Renal pelvis (tissue), 4 donors: ENCODE results near the gene VWF. TPM values are rescaled to one million over a fixed set of nuclear protein-coding genes. Genes with fewer than 3 reads are reported as not detected.

ENCODE experiments used
- DNase-seq: peaks from one replicate; pipeline ENCODE4 v3.0.0-alpha.2; 2013
- polyA plus RNA-seq, 3 donors: library from polyadenylated mRNA; unstranded; fragments of 120-200 nt; gene quantifications; one replicate each; pipeline ENCODE4 v1.2.1, GENCODE V29; 2013; ENCODE audit not compliant: insufficient read length in 3 of 3

VWF gene
- polyA plus RNA-seq, 3 donors, result 9.4 to 18.1 (median 10.6) TPM

GRCh38 chr12:6078398-6079096 lies 45.9 kb downstream of the VWF start:
- no peak for DNase-seq

GRCh38 chr12:6077692-6078083 lies 46.8 kb downstream of the VWF start:
- no peak for DNase-seq

- no peak for DNase-seq
Observed at GRCh38 chr12:6076776-6077691, 47.4 kb downstream of the VWF start.

- no peak for DNase-seq
Observed at GRCh38 chr12:6076346-6076745, 48.1 kb downstream of the VWF start.

DNA sequence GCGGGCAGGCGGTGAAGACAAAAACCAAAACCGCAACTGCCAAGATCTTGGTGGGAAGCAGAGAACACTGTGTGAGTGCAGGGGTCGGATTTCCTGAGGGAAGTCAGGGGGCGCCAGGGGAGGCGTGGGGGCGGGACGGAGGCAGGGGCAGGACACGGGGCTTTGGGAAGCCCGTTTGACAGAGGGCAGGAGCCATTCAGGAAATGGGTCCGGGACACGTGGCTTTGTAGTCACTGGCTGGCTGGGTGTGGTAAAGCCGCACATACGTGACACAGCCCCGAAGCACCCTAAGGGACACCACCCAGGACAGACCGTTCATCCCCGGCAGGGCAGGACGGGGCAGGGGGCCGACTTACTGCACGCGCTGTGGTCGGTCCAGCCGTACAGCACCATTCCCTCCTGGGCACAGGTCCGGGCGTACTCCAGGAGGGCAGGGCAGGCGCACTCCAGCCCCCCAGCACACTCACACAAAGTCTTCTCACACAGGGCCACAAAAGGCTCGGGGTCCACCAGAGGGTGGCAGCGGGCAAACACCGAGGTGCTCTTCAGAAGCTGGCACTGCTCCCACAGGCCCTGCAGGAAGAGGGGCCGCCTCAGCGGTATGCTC lies 49.4 kb downstream of the VWF start:
- no peak for DNase-seq

DNA sequence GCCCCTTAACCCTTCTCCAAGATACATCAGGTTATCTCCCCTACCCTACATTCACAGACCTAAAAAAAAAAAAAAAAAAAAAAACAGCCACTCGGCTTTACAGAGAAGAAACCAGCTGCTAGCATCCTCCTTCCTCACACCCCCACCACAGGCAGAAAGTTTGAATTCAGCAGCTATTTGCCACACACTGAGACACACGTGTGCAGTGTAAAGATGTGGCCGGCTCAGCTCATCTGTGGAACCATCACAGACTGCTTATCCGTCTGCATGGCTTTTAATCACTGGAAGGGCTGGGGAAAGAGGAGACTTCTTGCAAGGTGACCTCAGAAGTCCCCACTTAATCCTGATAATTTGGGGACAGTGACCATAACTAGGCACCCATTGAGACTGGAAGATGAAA lies 50.0 kb downstream of the VWF start:
- no peak for DNase-seq

DNA sequence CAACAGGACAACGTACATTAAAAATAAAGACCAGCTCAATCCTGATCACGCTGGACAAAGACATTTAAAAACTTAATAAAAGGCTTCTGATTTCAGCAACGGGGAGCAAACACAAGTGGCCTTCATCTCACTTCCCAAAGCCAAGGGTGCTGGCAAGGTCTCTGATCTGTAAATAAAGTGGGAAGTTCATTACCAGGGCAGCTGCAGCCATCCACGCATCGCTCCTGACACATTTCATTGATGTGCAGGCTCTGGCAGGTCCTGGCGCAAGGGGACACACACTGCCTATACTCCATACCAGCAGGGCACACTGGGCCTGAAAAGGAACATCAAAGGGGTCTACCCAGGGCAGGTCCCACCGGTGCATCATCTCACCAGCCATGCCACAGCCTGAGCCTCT lies 51.0 kb downstream of the VWF start:
- no peak for DNase-seq

DNA sequence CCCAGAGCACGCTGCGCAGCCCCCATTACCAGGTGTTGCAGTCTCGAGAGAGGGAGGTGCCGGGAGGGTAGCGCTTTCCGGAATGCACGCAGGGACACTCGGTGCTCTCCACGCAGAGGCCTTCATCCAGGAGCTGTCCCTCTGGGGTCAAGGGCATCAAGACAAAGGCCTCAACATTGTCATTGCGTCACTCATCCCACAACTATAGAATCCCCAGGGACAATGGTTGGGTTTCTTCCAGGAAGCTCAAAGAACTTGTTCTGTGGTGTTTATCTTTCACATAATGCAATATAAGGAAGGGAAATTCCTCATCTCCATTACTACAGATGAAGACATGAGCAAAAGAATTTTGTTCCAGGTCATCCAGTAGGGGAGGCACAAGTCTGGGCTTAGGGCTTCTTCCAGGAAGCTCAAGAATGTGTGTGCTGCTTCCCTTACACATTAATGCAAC lies 52.1 kb downstream of the VWF start:
- DNase-seq, result no peak

GRCh38 chr12:6071589-6071988 lies 52.9 kb downstream of the VWF start:
- DNase-seq, result no peak

- no peak for DNase-seq
Observed at GRCh38 chr12:6070472-6071257, 53.8 kb downstream of the VWF start.

GRCh38 chr12:6069437-6070093 lies 54.9 kb downstream of the VWF start:
- DNase-seq, result no peak

- no peak for DNase-seq
Observed at GRCh38 chr12:6068227-6068626, 56.2 kb downstream of the VWF start.

DNA sequence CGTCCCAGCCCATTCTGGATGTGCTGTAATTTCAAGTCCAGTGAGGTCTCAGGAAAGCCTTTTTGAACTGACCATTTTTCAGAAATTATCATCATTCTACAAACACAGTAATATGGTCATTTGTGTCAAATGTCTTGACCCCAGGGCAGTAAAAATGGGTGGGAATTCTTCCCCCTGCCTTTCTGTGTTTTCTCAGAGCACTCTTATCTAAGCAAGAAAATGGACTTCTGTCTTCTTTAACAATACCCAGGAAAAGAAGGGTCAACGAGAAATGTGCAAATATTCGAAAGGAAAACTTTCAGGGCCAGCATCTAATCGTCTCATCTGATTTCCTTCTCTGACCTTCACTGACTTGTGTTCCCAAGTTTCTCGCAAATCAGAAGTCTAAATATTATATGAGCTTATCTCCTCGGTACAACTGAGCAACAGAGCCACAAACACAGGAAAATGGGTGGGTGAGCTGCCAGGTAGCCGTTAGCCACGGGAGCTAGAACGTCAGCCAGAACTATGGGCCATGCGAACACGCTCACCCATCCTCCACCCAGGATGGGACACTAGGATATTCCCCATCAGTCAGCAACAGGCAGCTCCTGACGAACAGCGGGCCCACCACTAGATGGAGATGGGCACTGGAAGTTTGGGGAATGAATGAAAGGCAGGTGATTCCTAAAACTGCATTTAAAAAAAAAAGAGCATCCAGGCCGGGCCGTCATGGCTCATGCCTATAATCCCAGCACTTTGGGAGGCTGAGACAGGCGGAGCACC lies 57.1 kb downstream of the VWF start:
- DNase-seq, result no peak

- no peak for DNase-seq
Observed at GRCh38 chr12:6066651-6067050, 57.8 kb downstream of the VWF start.

GRCh38 chr12:6065863-6066199 lies 58.6 kb downstream of the VWF start:
- DNase-seq, result no peak

GRCh38 chr12:6065131-6065862 lies 59.2 kb downstream of the VWF start:
- no peak for DNase-seq

- no peak for DNase-seq
Observed at GRCh38 chr12:6062757-6063735, 61.4 kb downstream of the VWF start.

GRCh38 chr12:6062395-6062756 lies 62.1 kb downstream of the VWF start:
- no peak for DNase-seq

DNA sequence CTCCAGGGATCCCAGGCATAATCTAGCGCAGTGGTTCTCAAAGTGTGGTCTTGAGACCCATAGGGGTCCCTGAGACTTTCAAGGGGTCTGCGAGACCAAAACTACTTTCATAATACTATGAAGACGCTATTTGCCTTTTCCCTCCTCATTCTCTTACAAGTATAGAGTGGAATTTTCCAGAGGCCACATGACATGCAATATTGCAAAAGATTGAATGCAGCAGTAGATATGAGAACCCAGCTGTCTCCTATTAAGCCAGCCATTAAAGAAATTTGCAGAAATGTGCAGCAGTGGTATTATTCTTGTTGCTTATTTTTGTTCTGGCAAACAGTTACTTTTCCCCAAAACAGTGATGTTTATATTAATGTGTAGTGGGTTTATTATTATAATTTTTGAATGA lies 62.8 kb downstream of the VWF start:
- DNase-seq, result no peak
